K562 (cell line): ENCODE measurements around the gene NOM1.

Source experiments
- CTCFL ChIP-seq: IDR thresholded peaks from 2 replicates; pipeline ENCODE4 v1.6.1; 2011; ENCODE audit warnings: borderline replicate concordance, low read depth, mild to moderate bottlenecking, moderate library complexity, low read length; ENCODE audit not compliant: insufficient read depth, poor library complexity, severe bottlenecking
- GATA2 ChIP-seq: sonication (generic); formaldehyde crosslinking; IDR thresholded peaks from 2 replicates; pipeline ENCODE4 v1.4.0; 2020; ENCODE audit warnings: mild to moderate bottlenecking, missing genetic modification reagents
- GTF2E2 ChIP-seq: fragments of 200-800 bp; sonication (Bioruptor generic); IDR thresholded peaks from 2 replicates; pipeline ENCODE4 v1.6.1; 2016; ENCODE audit warnings: missing genetic modification characterization, missing compliant biosample characterization
- NFIX ChIP-seq: fragments of 250-450 bp; sonication (Bioruptor Pico); IDR thresholded peaks from 2 replicates; pipeline ENCODE4 v1.4.0; 2020; ENCODE audit warnings: low read depth, mild to moderate bottlenecking, moderate library complexity
- PHF20 ChIP-seq: fragments of 450-650 bp; IDR thresholded peaks from 2 replicates; pipeline ENCODE4 v1.6.1; 2018; ENCODE audit not compliant: partially characterized antibody

- TF ChIP-seq GATA2 (CRISPR knock-in tag) (no peak), PHF20 (no peak), NFIX (CRISPR knock-in tag) (no peak), CTCFL (no peak), GTF2E2 (tag) (no peak)
Measured at GRCh38 chr7:156975620-156976019, 26.1 kb downstream of the NOM1 start.
